ENCODE measurements around the gene PLA2G6.

The PLA2G6 gene

DNA sequence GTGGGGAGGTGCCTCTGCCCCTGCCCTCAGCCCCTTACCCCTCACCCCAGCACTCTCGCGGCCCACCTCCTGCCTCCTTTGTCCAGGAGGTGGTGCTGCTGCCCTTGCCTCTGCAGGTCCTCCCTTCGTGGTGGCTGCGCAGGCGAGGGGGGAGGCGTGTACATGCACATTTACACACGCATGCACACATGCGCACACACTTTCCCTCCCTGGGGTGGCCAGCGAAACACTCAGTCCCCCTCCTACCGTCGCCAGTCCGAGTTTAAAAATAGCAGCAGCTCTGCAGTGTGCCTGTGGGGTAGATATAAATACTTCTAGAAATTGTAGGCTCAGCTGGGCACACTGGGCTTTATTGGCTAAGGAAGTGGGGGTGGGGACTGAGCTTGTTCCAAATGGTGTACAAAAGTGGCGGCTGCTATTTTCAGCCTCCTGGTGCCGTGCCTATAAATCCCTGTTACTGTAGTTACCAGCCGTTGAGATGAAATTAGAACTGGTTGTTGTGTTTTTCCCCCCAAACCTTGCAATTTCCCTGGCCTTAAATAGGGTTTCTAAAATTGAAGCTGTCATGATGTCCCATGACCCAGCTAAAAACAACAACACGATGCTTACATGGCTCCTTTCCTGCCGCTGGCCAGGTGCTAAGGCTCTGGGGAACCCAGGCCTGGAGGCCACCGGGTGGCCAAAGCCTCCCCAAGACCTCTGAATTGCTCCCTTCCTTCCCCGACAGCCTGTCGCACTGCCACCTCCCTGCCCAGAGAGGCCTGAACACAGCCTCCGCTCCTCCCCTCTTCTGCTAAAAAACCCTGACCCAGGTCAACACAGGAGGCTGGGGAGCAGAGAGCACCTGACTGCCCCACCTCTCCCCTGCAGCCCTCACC, 112.0 kb downstream of the PLA2G6 start:
- peak; percentile 74 for DNase-seq (ENCODE audit: low spot score)

DNA sequence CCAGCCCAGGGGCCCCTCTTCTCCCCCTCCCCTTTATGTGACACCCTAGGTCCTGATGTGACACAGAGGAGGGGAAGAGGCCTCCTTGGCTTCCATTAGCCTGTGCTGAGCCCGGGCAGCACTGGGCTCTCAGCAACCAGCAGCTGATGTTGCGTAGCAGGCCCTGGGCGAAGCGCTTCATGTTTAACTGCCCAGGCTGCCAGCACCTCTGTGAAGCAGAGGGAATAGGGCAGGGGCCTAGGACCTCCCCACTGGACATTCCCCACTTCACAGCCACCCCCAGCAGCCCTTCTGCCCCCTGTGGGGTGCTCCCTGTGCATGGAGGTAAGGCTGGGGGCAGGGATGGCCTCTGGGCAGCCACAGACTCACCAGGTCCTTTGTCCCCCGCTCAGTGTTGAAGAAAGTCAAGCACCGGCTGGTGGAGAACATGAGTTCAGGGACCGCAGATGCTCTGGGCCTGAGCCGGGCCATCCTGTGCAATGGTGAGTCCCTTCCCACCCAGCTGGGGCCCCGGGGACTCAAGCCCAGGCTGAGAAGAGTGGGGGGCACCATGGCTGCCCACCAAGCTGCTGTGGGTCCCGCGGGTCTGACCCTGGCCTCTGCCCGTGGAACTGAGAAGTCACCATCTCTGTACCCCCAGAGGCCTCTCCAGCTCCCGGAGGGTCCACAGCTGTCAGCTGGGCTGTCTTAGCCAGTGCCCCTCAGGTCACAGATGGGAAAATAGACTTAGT, 112.8 kb downstream of the PLA2G6 start:
- DNase-seq (ENCODE audit: low spot score), result no peak

DNA sequence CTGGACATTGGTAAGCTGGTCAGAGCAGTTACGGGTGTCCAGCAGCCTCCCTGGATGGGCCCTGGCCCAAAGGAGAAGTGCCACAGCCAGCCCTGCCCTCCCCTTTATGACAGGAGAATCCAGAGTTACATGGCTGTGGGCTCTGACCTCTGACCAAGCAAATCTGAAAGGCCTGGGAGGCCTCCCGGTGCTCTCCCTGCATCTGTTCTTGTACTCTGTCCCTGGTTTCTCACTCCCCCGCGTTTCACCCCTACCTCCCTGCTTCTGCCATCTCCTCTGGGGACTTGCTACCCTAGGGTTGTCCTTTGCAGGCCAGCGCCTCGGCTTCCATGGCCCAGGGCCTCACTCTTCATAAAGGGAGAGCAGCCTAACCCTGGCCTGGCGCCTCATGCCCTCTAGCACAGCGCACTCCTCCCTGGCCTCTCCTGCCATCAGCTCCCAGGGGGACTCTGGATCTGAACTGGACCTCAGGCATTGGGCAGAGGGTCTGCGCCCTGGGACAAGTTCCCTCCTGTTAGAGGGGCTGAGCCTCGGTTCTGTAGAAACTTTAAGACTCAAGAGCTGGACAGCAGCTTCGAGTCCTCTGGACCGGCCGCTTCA, 113.8 kb downstream of the PLA2G6 start:
- no peak for DNase-seq (ENCODE audit: low spot score)

GRCh38 chr22:38067028-38067415, 114.6 kb downstream of the PLA2G6 start:
- no peak for DNase-seq (ENCODE audit: low spot score)

DNA sequence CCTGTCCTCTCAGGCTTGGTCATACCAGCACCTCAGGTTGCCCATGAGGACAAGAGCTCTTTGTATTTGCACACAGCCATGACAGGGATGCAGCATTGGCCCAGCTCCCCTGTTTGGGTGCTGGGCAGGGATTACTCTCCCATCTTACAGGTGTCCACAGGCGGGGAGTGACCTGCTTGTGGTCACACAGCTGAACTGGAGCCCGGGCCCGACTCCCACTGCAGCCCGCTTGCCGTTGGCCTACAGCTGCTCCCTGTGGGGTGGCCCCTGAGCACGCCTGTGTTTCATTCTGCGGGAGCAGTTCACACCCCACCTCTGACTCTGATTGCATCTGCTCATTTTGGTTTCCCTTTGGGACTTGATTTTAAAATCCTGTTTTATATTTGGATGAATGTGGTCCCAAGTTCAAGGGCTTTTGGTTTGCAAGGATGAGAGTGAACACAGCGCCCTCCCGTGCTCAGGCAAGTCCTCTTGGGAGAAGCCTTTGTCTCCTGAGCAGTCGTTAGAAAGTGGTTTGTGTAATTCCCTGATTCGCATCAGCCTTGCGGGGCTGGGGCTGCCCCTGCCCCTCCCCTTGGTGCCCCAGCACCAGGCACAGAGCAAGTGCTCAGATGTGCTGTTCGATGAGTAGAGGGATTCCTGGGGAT, 115.1 kb downstream of the PLA2G6 start:
- no peak for DNase-seq (ENCODE audit: low spot score)

DNA sequence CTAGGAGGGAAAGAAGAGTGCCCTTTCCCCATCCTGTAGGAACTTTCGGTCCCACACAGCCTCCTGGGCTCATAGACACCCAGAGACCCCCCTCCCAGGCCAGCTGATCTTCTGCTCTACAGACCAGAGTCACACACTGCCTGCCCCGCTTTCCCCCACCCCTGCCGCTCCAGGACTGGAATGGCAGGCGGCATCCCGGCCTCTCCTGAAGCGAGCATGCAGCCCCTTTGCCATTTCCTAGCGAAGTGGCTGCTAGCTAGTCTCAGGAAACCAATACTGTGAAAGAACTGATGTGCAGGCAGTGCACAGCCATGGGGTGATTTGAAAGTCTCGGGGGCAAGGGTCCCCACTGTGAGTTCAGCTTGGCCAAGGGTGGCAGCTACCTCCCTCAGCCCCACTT, 116.1 kb downstream of the PLA2G6 start:
- DNase-seq (ENCODE audit: low spot score), result no peak

DNA sequence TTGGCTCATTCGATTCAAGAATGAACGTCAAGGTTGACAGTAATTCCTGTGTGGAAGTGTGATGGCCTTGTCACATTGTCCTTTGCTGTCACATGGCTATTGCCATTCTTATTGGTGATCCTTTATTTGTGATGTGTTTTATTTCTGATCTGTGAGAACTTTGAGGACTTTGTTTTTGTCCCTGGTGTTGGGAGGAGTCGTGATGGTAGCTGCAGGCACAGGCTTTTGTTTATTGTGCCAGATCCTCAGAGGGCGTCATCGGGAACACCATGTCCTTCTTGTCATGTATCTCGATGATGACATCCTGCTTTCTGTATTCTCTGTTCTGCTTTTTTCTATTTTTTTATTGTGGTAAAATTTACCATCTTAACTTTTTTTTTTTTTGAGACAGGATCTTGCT, 118.8 kb downstream of the PLA2G6 start:
- no peak for DNase-seq (ENCODE audit: low spot score)

Measured in D341Med (cell line).